Hypothalamus (tissue), 51 donors: ENCODE results near the gene PRKAR1B.
A peak's percentile ranks its signal among the peaks of the same experiment; 100 is the strongest.

ENCODE experiments used
- DNase-seq, 51 donors: peaks; one replicate each; lab custom pipeline; 2025; lab: John Stamatoyannopoulos, UW

The PRKAR1B gene

GRCh38 chr7:725223-726005, 1.7 kb downstream of the PRKAR1B start:
- no peak for DNase-seq

- no peak for DNase-seq
These were observed 2.8 kb downstream of the PRKAR1B start for GRCh38 chr7:724298-724697.

- no peak for DNase-seq
These were observed 3.5 kb downstream of the PRKAR1B start for GRCh38 chr7:723541-723940.

- no peak for DNase-seq
These were observed 5.3 kb downstream of the PRKAR1B start for GRCh38 chr7:721619-722248.

- DNase-seq: no peak
These were observed 10.4 kb downstream of the PRKAR1B start for GRCh38 chr7:716636-717035.

GRCh38 chr7:716222-716621, 10.9 kb downstream of the PRKAR1B start:
- no peak for DNase-seq

GRCh38 chr7:714251-714671, 12.8 kb downstream of the PRKAR1B start:
- no peak for DNase-seq

- no peak for DNase-seq
These were observed 13.4 kb downstream of the PRKAR1B start for GRCh38 chr7:713488-714230.

GRCh38 chr7:713139-713457, 14.0 kb downstream of the PRKAR1B start:
- no peak for DNase-seq

- peak in 3 of 51 donors; percentile 21 to 28 (median 27) for DNase-seq
These were observed 14.5 kb downstream of the PRKAR1B start for GRCh38 chr7:712381-713138.

GRCh38 chr7:711922-712380, 15.1 kb downstream of the PRKAR1B start:
- DNase-seq: no peak

- peak in 1 of 51 donors; percentile 11 for DNase-seq
These were observed 15.8 kb downstream of the PRKAR1B start for GRCh38 chr7:711093-711921.

- no peak for DNase-seq
These were observed 16.9 kb downstream of the PRKAR1B start for GRCh38 chr7:710161-710560.

GRCh38 chr7:707296-708000, 19.6 kb downstream of the PRKAR1B start:
- no peak for DNase-seq

- DNase-seq: no peak
These were observed 20.4 kb downstream of the PRKAR1B start for GRCh38 chr7:706721-707120.

GRCh38 chr7:703049-703448, 24.0 kb downstream of the PRKAR1B start:
- no peak for DNase-seq

- no peak for DNase-seq
These were observed 25.9 kb downstream of the PRKAR1B start for GRCh38 chr7:701086-701671.

GRCh38 chr7:699476-700170, 27.5 kb downstream of the PRKAR1B start:
- DNase-seq: no peak
